ENCODE results near the gene TSPAN14.

TSPAN14 gene

GRCh38 chr10:80528185-80528700, 74.1 kb downstream of the TSPAN14 start:
- Histone ChIP-seq H3K36me3 (ENCODE audit: low read length) (no peaks in the 10 kb centered on the region), H3K27me3 (ENCODE audit: low read length) (no peaks in the 10 kb centered on the region), H3K4me3 (ENCODE audit: insufficient read depth, low read length, poor library complexity, severe bottlenecking) (no peak overlapping the region), H3K9me2 (replicated peaks; ENCODE audit: insufficient read depth, low read length) (no peaks in the 10 kb centered on the region), H3F3A (ENCODE audit: insufficient read depth) (no peaks in the 10 kb centered on the region), H3K27ac (ENCODE audit: low read depth, low read length) (no peak overlapping the region), H3K4me2 (ENCODE audit: low read depth, low read length, poor library complexity, severe bottlenecking) (no peak overlapping the region), H2AFZ (ENCODE audit: low read depth, low read length, severe bottlenecking) (no peak overlapping the region), H3K79me2 (ENCODE audit: insufficient read depth, low read length) (no peaks in the 10 kb centered on the region), H3K9ac (ENCODE audit: low read length) (no peak overlapping the region), H4K20me1 (ENCODE audit: low read depth, low read length) (no peaks in the 10 kb centered on the region), H3K9me3 (ENCODE audit: insufficient read depth, low read length) (no peaks in the 10 kb centered on the region)
- TF ChIP-seq CTCF (IDR thresholded peaks at IDR 0.05; ENCODE audit: insufficient read depth, low read length, poor library complexity, severe bottlenecking) (no peak), EZH2phosphoT487 (conservative IDR thresholded peaks at IDR 0.05; ENCODE audit: low read length) (no peak)

- Histone ChIP-seq H3K9me2 (replicated peaks; ENCODE audit: insufficient read depth, low read length) (no peaks in the 10 kb centered on the region), H3K27ac (ENCODE audit: low read depth, low read length) (no peak overlapping the region), H3K4me3 (ENCODE audit: insufficient read depth, low read length, poor library complexity, severe bottlenecking) (no peak overlapping the region), H3K9ac (ENCODE audit: low read length) (no peak overlapping the region), H3K9me3 (ENCODE audit: insufficient read depth, low read length) (no peaks in the 10 kb centered on the region), H3F3A (ENCODE audit: insufficient read depth) (no peaks in the 10 kb centered on the region), H2AFZ (ENCODE audit: low read depth, low read length, severe bottlenecking) (no peak overlapping the region), H3K79me2 (ENCODE audit: insufficient read depth, low read length) (no peaks in the 10 kb centered on the region), H3K27me3 (ENCODE audit: low read length) (no peaks in the 10 kb centered on the region), H4K20me1 (ENCODE audit: low read depth, low read length) (no peaks in the 10 kb centered on the region), H3K36me3 (ENCODE audit: low read length) (no peaks in the 10 kb centered on the region), H3K4me2 (ENCODE audit: low read depth, low read length, poor library complexity, severe bottlenecking) (no peak overlapping the region)
- TF ChIP-seq EZH2phosphoT487 (conservative IDR thresholded peaks at IDR 0.05; ENCODE audit: low read length) (no peak), CTCF (IDR thresholded peaks at IDR 0.05; ENCODE audit: insufficient read depth, low read length, poor library complexity, severe bottlenecking) (no peak)
Observed at GRCh38 chr10:80528901-80529300, 74.8 kb downstream of the TSPAN14 start.

GRCh38 chr10:80529604-80530003, 75.5 kb downstream of the TSPAN14 start:
- Histone ChIP-seq H3K27me3 (ENCODE audit: low read length) (no peaks in the 10 kb centered on the region), H3K36me3 (ENCODE audit: low read length) (no peaks in the 10 kb centered on the region), H3K27ac (ENCODE audit: low read depth, low read length) (no peak overlapping the region), H3K9me2 (replicated peaks; ENCODE audit: insufficient read depth, low read length) (no peaks in the 10 kb centered on the region), H3K9me3 (ENCODE audit: insufficient read depth, low read length) (no peaks in the 10 kb centered on the region), H3K4me3 (ENCODE audit: insufficient read depth, low read length, poor library complexity, severe bottlenecking) (no peak overlapping the region), H3K9ac (ENCODE audit: low read length) (no peak overlapping the region), H2AFZ (ENCODE audit: low read depth, low read length, severe bottlenecking) (no peak overlapping the region), H3K4me2 (ENCODE audit: low read depth, low read length, poor library complexity, severe bottlenecking) (no peak overlapping the region), H3K79me2 (ENCODE audit: insufficient read depth, low read length) (no peaks in the 10 kb centered on the region), H3F3A (ENCODE audit: insufficient read depth) (no peaks in the 10 kb centered on the region), H4K20me1 (ENCODE audit: low read depth, low read length) (no peaks in the 10 kb centered on the region)
- TF ChIP-seq EZH2phosphoT487 (conservative IDR thresholded peaks at IDR 0.05; ENCODE audit: low read length) (no peak), CTCF (IDR thresholded peaks at IDR 0.05; ENCODE audit: insufficient read depth, low read length, poor library complexity, severe bottlenecking) (no peak)
